HEK293 (cell line): Measurements from ENCODE around the gene ASXL2.

Experiments
- CTCF ChIA-PET: fragments of 350-600 bp; formaldehyde crosslinking; extraction: SDS; loops from one replicate; lab custom pipeline; 2021; ENCODE audit warnings: antibody characterized with exemption; lab: Yijun Ruan, JAX
- POLR2A ChIA-PET: fragments of 300-600 bp; formaldehyde crosslinking; extraction: SDS; loops from one replicate; lab custom pipeline; 2020; ENCODE audit warnings: antibody characterized with exemption, inconsistent platforms; lab: Yijun Ruan, JAX
- H3K27ac ChIP-seq: fragments of 200-500 bp; sonication (Bioruptor generic); 2 replicates; pipeline ENCODE4 v1.5.1; 2014; ENCODE audit warnings: low read depth, low read length, control low read depth, inconsistent platforms; ENCODE audit errors: extremely low read depth
- H3K36me3 ChIP-seq, 2 experiments: fragments of 200-500 bp in 1 of 2; sonication (Bioruptor generic) in 1 of 2; 1 replicate in 1 of 2; 2 replicates in 1 of 2; pipeline ENCODE4 v1.5.1; 2014 to 2017; ENCODE audit warnings: inconsistent platforms in 2 of 2, low read length in 2 of 2; ENCODE audit not compliant: control insufficient read depth in 2 of 2, insufficient read depth in 1 of 2
- H3K4me1 ChIP-seq: fragments of 200-500 bp; sonication (Bioruptor generic); 2 replicates; pipeline ENCODE4 v1.5.1; 2014; ENCODE audit warnings: mild to moderate bottlenecking, low read length, inconsistent platforms; ENCODE audit not compliant: control insufficient read depth, insufficient read depth
- H3K4me3 ChIP-seq: 2 replicates; pipeline ENCODE4 v1.5.1; 2011; ENCODE audit warnings: low read depth, mild to moderate bottlenecking, control low read depth, low read length, moderate library complexity
- H3K9me3 ChIP-seq: fragments of 200-500 bp; sonication (Bioruptor generic); 2 replicates; pipeline ENCODE4 v1.5.1; 2014; ENCODE audit warnings: low read depth, low read length, inconsistent platforms; ENCODE audit not compliant: control insufficient read depth, insufficient read depth
- BCL11A ChIP-seq: fragments of 450-650 bp; formaldehyde crosslinking; IDR thresholded peaks from 2 replicates; pipeline ENCODE4 v1.5.1; 2016; ENCODE audit warnings: low read depth, missing biosample characterization, missing genetic modification characterization
- FEZF1 ChIP-seq: fragments of 450-650 bp; formaldehyde crosslinking; IDR thresholded peaks from 2 replicates; pipeline ENCODE4 v1.5.1; 2016; ENCODE audit warnings: missing biosample characterization, missing genetic modification characterization
- GLIS1 ChIP-seq: fragments of 450-650 bp; formaldehyde crosslinking; IDR thresholded peaks from 2 replicates; pipeline ENCODE4 v1.5.1; 2016; ENCODE audit warnings: missing biosample characterization, missing genetic modification characterization
- HOXA7 ChIP-seq: sonication (generic); formaldehyde crosslinking; IDR thresholded peaks from 2 replicates; pipeline ENCODE4 v1.8.1; 2022; ENCODE audit warnings: missing genetic modification reagents, borderline replicate concordance
- KLF1 ChIP-seq: fragments of 450-650 bp; formaldehyde crosslinking; IDR thresholded peaks from 2 replicates; pipeline ENCODE4 v1.5.1; 2016; ENCODE audit warnings: missing biosample characterization, missing genetic modification characterization
- KLF10 ChIP-seq: fragments of 450-650 bp; IDR thresholded peaks from 2 replicates; pipeline ENCODE4 v1.5.1; 2018; ENCODE audit warnings: missing biosample characterization, mild to moderate bottlenecking, missing genetic modification characterization
- MZF1 ChIP-seq: fragments of 450-650 bp; formaldehyde crosslinking; IDR thresholded peaks from 2 replicates; pipeline ENCODE4 v1.5.1; 2017; ENCODE audit warnings: missing biosample characterization, missing genetic modification characterization, borderline replicate concordance
- OSR2 ChIP-seq: fragments of 450-650 bp; formaldehyde crosslinking; IDR thresholded peaks from 2 replicates; pipeline ENCODE4 v1.5.1; 2016; ENCODE audit warnings: missing biosample characterization, missing genetic modification characterization
- PRDM1 ChIP-seq: fragments of 450-650 bp; formaldehyde crosslinking; IDR thresholded peaks from 2 replicates; pipeline ENCODE4; 2016; ENCODE audit warnings: missing biosample characterization, missing genetic modification characterization
- PRDM10 ChIP-seq: fragments of 450-650 bp; formaldehyde crosslinking; IDR thresholded peaks from 2 replicates; pipeline ENCODE4 v1.5.1; 2016; ENCODE audit warnings: missing biosample characterization, missing genetic modification characterization
- SCRT2 ChIP-seq: fragments of 450-650 bp; formaldehyde crosslinking; IDR thresholded peaks from 2 replicates; pipeline ENCODE4 v1.5.1; 2016; ENCODE audit warnings: missing biosample characterization, missing genetic modification characterization
- YY2 ChIP-seq: fragments of 450-650 bp; formaldehyde crosslinking; IDR thresholded peaks from 2 replicates; pipeline ENCODE4 v1.5.1; 2016; ENCODE audit warnings: missing biosample characterization, missing genetic modification characterization
- ZBTB49 ChIP-seq: fragments of 450-650 bp; formaldehyde crosslinking; IDR thresholded peaks from 2 replicates; pipeline ENCODE4 v1.5.1; 2016; ENCODE audit warnings: missing biosample characterization, missing genetic modification characterization, low read depth
- ZFP37 ChIP-seq: fragments of 450-650 bp; formaldehyde crosslinking; IDR thresholded peaks from 2 replicates; pipeline ENCODE4 v1.5.1; 2016; ENCODE audit warnings: missing biosample characterization, missing genetic modification characterization
- ZIC2 ChIP-seq: fragments of 450-650 bp; formaldehyde crosslinking; IDR thresholded peaks from 2 replicates; pipeline ENCODE4 v1.5.1; 2016; ENCODE audit warnings: missing biosample characterization, missing genetic modification characterization
- ZNF133 ChIP-seq: fragments of 450-650 bp; formaldehyde crosslinking; IDR thresholded peaks from 2 replicates; pipeline ENCODE4 v1.5.1; 2016; ENCODE audit warnings: missing biosample characterization, missing genetic modification characterization
- ZNF157 ChIP-seq: fragments of 450-650 bp; formaldehyde crosslinking; IDR thresholded peaks from 2 replicates; pipeline ENCODE4 v1.5.1; 2016; ENCODE audit warnings: missing biosample characterization, missing genetic modification characterization
- ZNF239 ChIP-seq: fragments of 450-650 bp; formaldehyde crosslinking; IDR thresholded peaks from 2 replicates; pipeline ENCODE4 v1.5.1; 2016; ENCODE audit warnings: missing biosample characterization, missing genetic modification characterization
- ZNF24 ChIP-seq: fragments of 450-650 bp; formaldehyde crosslinking; IDR thresholded peaks from 2 replicates; pipeline ENCODE4 v1.5.1; 2016; ENCODE audit warnings: missing biosample characterization, missing genetic modification characterization
- ZNF416 ChIP-seq: fragments of 450-650 bp; formaldehyde crosslinking; IDR thresholded peaks from 2 replicates; pipeline ENCODE4 v1.5.1; 2016; ENCODE audit warnings: missing biosample characterization, missing genetic modification characterization
- ZNF501 ChIP-seq: fragments of 450-650 bp; formaldehyde crosslinking; IDR thresholded peaks from 2 replicates; pipeline ENCODE4 v1.5.1; 2016; ENCODE audit warnings: missing biosample characterization, missing genetic modification characterization
- ZNF521 ChIP-seq: fragments of 450-650 bp; formaldehyde crosslinking; IDR thresholded peaks from 2 replicates; pipeline ENCODE4 v1.5.1; 2017; ENCODE audit warnings: missing biosample characterization, mild to moderate bottlenecking, missing genetic modification characterization
- ZNF623 ChIP-seq: fragments of 450-650 bp; formaldehyde crosslinking; IDR thresholded peaks from 2 replicates; pipeline ENCODE4 v1.5.1; 2016; ENCODE audit warnings: missing biosample characterization, missing genetic modification characterization
- ZNF777 ChIP-seq: fragments of 450-650 bp; formaldehyde crosslinking; IDR thresholded peaks from 2 replicates; pipeline ENCODE4 v1.5.1; 2017; ENCODE audit warnings: missing biosample characterization, missing genetic modification characterization, borderline replicate concordance
- TF ChIP-seq, protein P1 (sequence below): fragments of 450-650 bp; formaldehyde crosslinking; IDR thresholded peaks from 2 replicates; pipeline ENCODE4 v1.5.1; 2017; ENCODE audit warnings: missing biosample characterization, missing genetic modification characterization
- TF ChIP-seq, protein P2 (sequence below): fragments of 450-650 bp; formaldehyde crosslinking; IDR thresholded peaks from 2 replicates; pipeline ENCODE4 v1.5.1; 2016; ENCODE audit warnings: missing biosample characterization, missing genetic modification characterization
- TF ChIP-seq, protein P3 (sequence below): fragments of 450-650 bp; IDR thresholded peaks from 2 replicates; pipeline ENCODE4 v1.5.1; 2018; ENCODE audit warnings: missing biosample characterization, mild to moderate bottlenecking, missing genetic modification characterization

The ASXL2 gene

GRCh38 chr2:25821225-25822056 is 56.8 kb downstream of the ASXL2 start:
- H3K36me3 ChIP-seq = no peaks in the 10 kb centered on the region
- no peak overlapping the region for H3K4me3 ChIP-seq
- H3K9me3 ChIP-seq = no peaks in the 10 kb centered on the region
- CTCF ChIA-PET = interaction anchor here (0.6 to 1.2 kb wide), 3 partner anchors 15 to 71 kb away, joined by 3 read pairs; no protein-coding TSS in a partner anchor
- POLR2A ChIA-PET = no interaction called here
- H3K27ac ChIP-seq = peak overlapping the region; percentile 60; the same call in 1 of the 2 replicates
- H3K4me1 ChIP-seq = peaks cover 4% of the 10 kb centered on the region; the same call in 1 of the 2 replicates
- 0 out of 2 replicates have a peak, but pooled peaks have one; percentile 6 for TF ChIP-seq GLIS1 (tag by site-specific recombination)
- TF ChIP-seq BCL11A (tag by site-specific recombination) = no peak
- TF ChIP-seq ZBTB49 (tag by site-specific recombination) = no peak
- TF ChIP-seq, protein P1, sequence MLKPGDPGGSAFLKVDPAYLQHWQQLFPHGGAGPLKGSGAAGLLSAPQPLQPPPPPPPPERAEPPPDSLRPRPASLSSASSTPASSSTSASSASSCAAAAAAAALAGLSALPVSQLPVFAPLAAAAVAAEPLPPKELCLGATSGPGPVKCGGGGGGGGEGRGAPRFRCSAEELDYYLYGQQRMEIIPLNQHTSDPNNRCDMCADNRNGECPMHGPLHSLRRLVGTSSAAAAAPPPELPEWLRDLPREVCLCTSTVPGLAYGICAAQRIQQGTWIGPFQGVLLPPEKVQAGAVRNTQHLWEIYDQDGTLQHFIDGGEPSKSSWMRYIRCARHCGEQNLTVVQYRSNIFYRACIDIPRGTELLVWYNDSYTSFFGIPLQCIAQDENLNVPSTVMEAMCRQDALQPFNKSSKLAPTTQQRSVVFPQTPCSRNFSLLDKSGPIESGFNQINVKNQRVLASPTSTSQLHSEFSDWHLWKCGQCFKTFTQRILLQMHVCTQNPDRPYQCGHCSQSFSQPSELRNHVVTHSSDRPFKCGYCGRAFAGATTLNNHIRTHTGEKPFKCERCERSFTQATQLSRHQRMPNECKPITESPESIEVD (tag by site-specific recombination) = peak; percentile 44; the same call in 1 of the 2 replicates
- TF ChIP-seq PRDM10 (tag by site-specific recombination) = peak; percentile 62; the same call in 1 of the 2 replicates
- no peak for TF ChIP-seq ZNF777 (tag by site-specific recombination)
- TF ChIP-seq YY2 (tag by site-specific recombination) = 0 out of 2 replicates have a peak, but pooled peaks have one; percentile 36
- no peak for TF ChIP-seq ZNF133 (tag by site-specific recombination)
- TF ChIP-seq KLF10 (tag by site-specific recombination) = no peak
- no peak for TF ChIP-seq HOXA7 (CRISPR knock-in tag)
- peak; percentile 80 for TF ChIP-seq OSR2 (tag by site-specific recombination)
- TF ChIP-seq ZNF623 (tag by site-specific recombination) = no peak
- TF ChIP-seq ZNF416 = no peak
- TF ChIP-seq FEZF1 (tag by site-specific recombination) = peak; percentile 63
- TF ChIP-seq ZFP37 = no peak
- 0 out of 2 replicates have a peak, but pooled peaks have one; percentile 34 for TF ChIP-seq PRDM1 (tag by site-specific recombination)
- no peak for TF ChIP-seq ZNF501 (tag by site-specific recombination)
- no peak for TF ChIP-seq ZNF24
- TF ChIP-seq ZIC2 (tag by site-specific recombination) = no peak
- TF ChIP-seq ZNF157 = no peak
- TF ChIP-seq, protein P2, sequence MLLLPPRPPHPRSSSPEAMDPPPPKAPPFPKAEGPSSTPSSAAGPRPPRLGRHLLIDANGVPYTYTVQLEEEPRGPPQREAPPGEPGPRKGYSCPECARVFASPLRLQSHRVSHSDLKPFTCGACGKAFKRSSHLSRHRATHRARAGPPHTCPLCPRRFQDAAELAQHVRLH (tag by site-specific recombination) = no peak
- TF ChIP-seq ZNF521 (tag by site-specific recombination) = no peak
- no peak for TF ChIP-seq ZNF239 (tag by site-specific recombination)
- no peak for TF ChIP-seq SCRT2 (tag by site-specific recombination)
- 0 out of 2 replicates have a peak, but pooled peaks have one; percentile 35 for TF ChIP-seq KLF1 (tag by site-specific recombination)
- TF ChIP-seq, protein P3, sequence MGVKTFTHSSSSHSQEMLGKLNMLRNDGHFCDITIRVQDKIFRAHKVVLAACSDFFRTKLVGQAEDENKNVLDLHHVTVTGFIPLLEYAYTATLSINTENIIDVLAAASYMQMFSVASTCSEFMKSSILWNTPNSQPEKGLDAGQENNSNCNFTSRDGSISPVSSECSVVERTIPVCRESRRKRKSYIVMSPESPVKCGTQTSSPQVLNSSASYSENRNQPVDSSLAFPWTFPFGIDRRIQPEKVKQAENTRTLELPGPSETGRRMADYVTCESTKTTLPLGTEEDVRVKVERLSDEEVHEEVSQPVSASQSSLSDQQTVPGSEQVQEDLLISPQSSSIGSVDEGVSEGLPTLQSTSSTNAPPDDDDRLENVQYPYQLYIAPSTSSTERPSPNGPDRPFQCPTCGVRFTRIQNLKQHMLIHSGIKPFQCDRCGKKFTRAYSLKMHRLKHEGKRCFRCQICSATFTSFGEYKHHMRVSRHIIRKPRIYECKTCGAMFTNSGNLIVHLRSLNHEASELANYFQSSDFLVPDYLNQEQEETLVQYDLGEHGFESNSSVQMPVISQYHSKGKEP (tag by site-specific recombination) = 0 out of 2 replicates have a peak, but pooled peaks have one; percentile 21
- no peak for TF ChIP-seq MZF1 (tag by site-specific recombination)
